Activated B cell treated with CpG ODN at 0.5 μM for 24 hours (primary cell): ENCODE results near the gene RASAL1. TPM values are rescaled to one million over a fixed set of nuclear protein-coding genes. Genes with fewer than 3 reads are reported as not detected.
A peak's percentile ranks its signal among the peaks of the same experiment; 100 is the strongest.

Experiments used
- ATAC-seq: fragments of 200-7000 bp; cut with Tn5 transposase; one replicate; pipeline ENCODE4 v1.10.0; 2021; ENCODE audit warnings: low read depth, mild to moderate bottlenecking, moderate library complexity
- CTCF ChIA-PET: fragments of 350-600 bp; sonication (Branson Sonifier 250); formaldehyde crosslinking; loops from one replicate; lab custom pipeline; 2021; ENCODE audit warnings: antibody characterized with exemption; lab: Charles Lee
- POLR2A ChIA-PET: fragments of 350-600 bp; sonication (Branson Sonifier 250); formaldehyde crosslinking; loops from one replicate; lab custom pipeline; 2021; ENCODE audit warnings: antibody characterized with exemption; lab: Charles Lee
- DNase-seq: peaks from one replicate; pipeline ENCODE4 v3.0.0; 2022
- H3K27ac Mint-ChIP-seq: one replicate; pipeline ENCODE4 v1.8.0; 2020; ENCODE audit warnings: mixed read lengths
- H3K27me3 Mint-ChIP-seq: one replicate; pipeline ENCODE4 v1.8.0; 2021; ENCODE audit warnings: mixed read lengths
- H3K36me3 Mint-ChIP-seq: one replicate; pipeline ENCODE4 v1.8.0; 2021; ENCODE audit warnings: low read depth, mixed read lengths
- H3K4me1 Mint-ChIP-seq: one replicate; pipeline ENCODE4 v1.8.0; 2021; ENCODE audit warnings: mixed read lengths
- H3K4me3 Mint-ChIP-seq: one replicate; pipeline ENCODE4 v1.8.0; 2020; ENCODE audit warnings: mild to moderate bottlenecking, mixed read lengths
- H3K9me3 Mint-ChIP-seq: one replicate; pipeline ENCODE4 v1.8.0; 2020; ENCODE audit warnings: mixed read lengths
- intact Hi-C: fragments of 100-400 bp; cut with micrococcal nuclease; formaldehyde crosslinking; loops from one replicate; pipeline ENCODE4 v1.15.1; 2024
- total RNA-seq: library from RNA; stranded (reverse); gene quantifications from 2 replicates; pipeline ENCODE4 v1.2.3, GENCODE V29; 2022
- TF ChIP-seq, protein P1 (sequence below): fragments of 200-600 bp; IDR thresholded peaks from one replicate; pipeline ENCODE4 v1.8.0; 2022; ENCODE audit warnings: antibody characterized with exemption, mild to moderate bottlenecking

The RASAL1 gene
- total RNA-seq, 1 donor from 2014 or later: 7.1 TPM

- peaks cover 91% of the 10 kb centered on the region for H3K4me1 Mint-ChIP-seq
- CTCF ChIA-PET: no interaction called here
- POLR2A ChIA-PET: no interaction called here
- intact Hi-C loops: loop anchor here (5.0 kb wide), 1 partner anchor 154 kb away; no protein-coding TSS in a partner anchor
- no peaks in the 10 kb centered on the region for H3K9me3 Mint-ChIP-seq
- no peak overlapping the region for H3K27ac Mint-ChIP-seq
- peaks cover 5% of the 10 kb centered on the region for H3K36me3 Mint-ChIP-seq
- ATAC-seq: no peak
- H3K4me3 Mint-ChIP-seq: no peak overlapping the region
- no peaks in the 10 kb centered on the region for H3K27me3 Mint-ChIP-seq
- TF ChIP-seq, protein P1, sequence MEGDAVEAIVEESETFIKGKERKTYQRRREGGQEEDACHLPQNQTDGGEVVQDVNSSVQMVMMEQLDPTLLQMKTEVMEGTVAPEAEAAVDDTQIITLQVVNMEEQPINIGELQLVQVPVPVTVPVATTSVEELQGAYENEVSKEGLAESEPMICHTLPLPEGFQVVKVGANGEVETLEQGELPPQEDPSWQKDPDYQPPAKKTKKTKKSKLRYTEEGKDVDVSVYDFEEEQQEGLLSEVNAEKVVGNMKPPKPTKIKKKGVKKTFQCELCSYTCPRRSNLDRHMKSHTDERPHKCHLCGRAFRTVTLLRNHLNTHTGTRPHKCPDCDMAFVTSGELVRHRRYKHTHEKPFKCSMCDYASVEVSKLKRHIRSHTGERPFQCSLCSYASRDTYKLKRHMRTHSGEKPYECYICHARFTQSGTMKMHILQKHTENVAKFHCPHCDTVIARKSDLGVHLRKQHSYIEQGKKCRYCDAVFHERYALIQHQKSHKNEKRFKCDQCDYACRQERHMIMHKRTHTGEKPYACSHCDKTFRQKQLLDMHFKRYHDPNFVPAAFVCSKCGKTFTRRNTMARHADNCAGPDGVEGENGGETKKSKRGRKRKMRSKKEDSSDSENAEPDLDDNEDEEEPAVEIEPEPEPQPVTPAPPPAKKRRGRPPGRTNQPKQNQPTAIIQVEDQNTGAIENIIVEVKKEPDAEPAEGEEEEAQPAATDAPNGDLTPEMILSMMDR: no peak
- DNase-seq: no peak
Observed at GRCh38 chr12:113077859-113078255, 57.7 kb downstream of the RASAL1 start.

- intact Hi-C loops: loop anchor here (5.0 kb wide), 1 partner anchor 155 kb away; no protein-coding TSS in a partner anchor
- H3K36me3 Mint-ChIP-seq: peaks cover 5% of the 10 kb centered on the region
- no peak for ATAC-seq
- H3K9me3 Mint-ChIP-seq: no peaks in the 10 kb centered on the region
- H3K4me3 Mint-ChIP-seq: peak overlapping the region; percentile 65
- peaks cover 95% of the 10 kb centered on the region for H3K4me1 Mint-ChIP-seq
- no peak for DNase-seq
- CTCF ChIA-PET: no interaction called here
- peak overlapping the region; percentile 75 for H3K27ac Mint-ChIP-seq
- POLR2A ChIA-PET: no interaction called here
- TF ChIP-seq, protein P1: no peak
- H3K27me3 Mint-ChIP-seq: no peaks in the 10 kb centered on the region
Observed at GRCh38 chr12:113077057-113077858, 58.3 kb downstream of the RASAL1 start.

DNA sequence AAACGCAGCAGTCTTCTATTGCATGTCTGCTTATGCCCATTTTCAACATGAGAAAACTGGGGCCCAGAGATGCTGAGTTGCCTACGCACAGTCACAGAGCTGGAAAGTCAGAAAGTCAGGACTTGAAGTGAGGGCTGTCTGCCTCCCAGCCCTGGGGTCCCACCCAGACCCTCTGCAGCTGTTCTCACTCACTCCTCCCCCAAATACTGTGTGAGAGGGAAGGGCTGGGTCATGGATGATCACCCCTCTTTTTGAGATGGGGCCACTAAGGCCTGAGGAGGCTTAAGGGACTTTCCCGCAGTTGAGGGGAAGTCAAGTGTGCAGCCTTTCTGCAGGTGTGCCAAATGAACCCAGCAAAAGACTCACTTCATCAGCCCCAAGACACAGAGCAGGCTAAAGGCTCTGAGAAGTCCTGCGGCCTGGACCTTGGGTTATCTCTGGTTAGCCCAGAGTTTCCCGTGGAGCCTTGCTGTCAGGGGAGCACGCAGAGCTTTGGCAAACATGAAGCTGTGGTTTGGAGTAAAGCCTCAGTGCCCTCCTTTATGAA lies 60.4 kb downstream of the RASAL1 start:
- intact Hi-C loops: loop anchor here (1.0 to 5.0 kb wide), 6 partner anchors 10 to 157 kb away; partner anchors contain the start of genes DDX54 and RITA1
- ChIA-PET CTCF (interaction anchor here (0.7 to 2.8 kb wide), 5 partner anchors 12 to 99 kb away, joined by 3 to 10 read pairs (median 3); no protein-coding TSS in a partner anchor), POLR2A (interaction anchor here (0.8 to 7.7 kb wide), 11 partner anchors 9 to 133 kb away, joined by 3 to 160 read pairs (median 6); partner anchors contain the start of gene DTX1)
- DNase-seq: peak; percentile 59
- peak; percentile 88 for ATAC-seq
- Mint-ChIP-seq H3K27me3 (no peaks in the 10 kb centered on the region), H3K4me1 (peaks cover 93% of the 10 kb centered on the region), H3K27ac (peak overlapping the region; percentile 85), H3K9me3 (no peaks in the 10 kb centered on the region), H3K36me3 (no peaks in the 10 kb centered on the region), H3K4me3 (peak overlapping the region; percentile 62)
- TF ChIP-seq, protein P1: no peak

GRCh38 chr12:113073586-113073985 lies 62.0 kb downstream of the RASAL1 start:
- TF ChIP-seq, protein P1: no peak
- Mint-ChIP-seq H3K27me3 (no peaks in the 10 kb centered on the region), H3K27ac (peak overlapping the region; percentile 85), H3K4me1 (peaks cover 93% of the 10 kb centered on the region), H3K36me3 (no peaks in the 10 kb centered on the region), H3K4me3 (peak overlapping the region; percentile 62), H3K9me3 (no peaks in the 10 kb centered on the region)
- CTCF ChIA-PET: interaction anchor here (0.7 to 2.8 kb wide), 3 partner anchors 10 to 25 kb away, joined by 3 to 10 read pairs (median 3); no protein-coding TSS in a partner anchor
- DNase-seq (no peak), ATAC-seq (no peak)
- intact Hi-C loops: no loop called here
- POLR2A ChIA-PET: interaction anchor here (0.6 to 7.7 kb wide), 3 partner anchors 13 to 25 kb away, joined by 3 to 160 read pairs (median 4); partner anchors contain the start of gene DTX1
